ENCODE data around the gene SLC37A1. TPM values are rescaled to one million over a fixed set of nuclear protein-coding genes. Genes with fewer than 3 reads are reported as not detected.

The SLC37A1 gene
- total RNA-seq, 4 donors from 2014 or later: 4.0 to 5.8 (median 5.1) TPM

DNA sequence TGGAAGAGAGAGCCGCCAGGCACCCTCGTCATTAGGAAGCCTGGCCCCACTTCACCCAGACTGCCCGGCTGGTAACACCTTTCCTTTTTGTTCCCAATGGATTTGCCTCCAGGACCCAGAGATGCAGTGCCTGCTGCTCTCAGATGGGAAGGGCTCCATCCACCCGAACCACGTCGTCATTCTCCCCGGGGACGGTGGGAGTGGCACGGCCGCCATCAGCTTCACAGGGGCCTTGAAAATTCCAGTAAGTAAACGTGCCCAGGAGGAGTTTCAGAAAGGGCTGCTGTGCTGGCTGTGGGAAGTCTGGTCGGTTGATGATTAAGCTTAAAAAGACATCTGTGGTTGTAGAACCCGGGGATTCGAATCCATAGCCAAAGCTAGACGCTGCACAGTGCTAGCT is 45.2 kb downstream of the SLC37A1 start:
- TF ChIP-seq, protein P1, sequence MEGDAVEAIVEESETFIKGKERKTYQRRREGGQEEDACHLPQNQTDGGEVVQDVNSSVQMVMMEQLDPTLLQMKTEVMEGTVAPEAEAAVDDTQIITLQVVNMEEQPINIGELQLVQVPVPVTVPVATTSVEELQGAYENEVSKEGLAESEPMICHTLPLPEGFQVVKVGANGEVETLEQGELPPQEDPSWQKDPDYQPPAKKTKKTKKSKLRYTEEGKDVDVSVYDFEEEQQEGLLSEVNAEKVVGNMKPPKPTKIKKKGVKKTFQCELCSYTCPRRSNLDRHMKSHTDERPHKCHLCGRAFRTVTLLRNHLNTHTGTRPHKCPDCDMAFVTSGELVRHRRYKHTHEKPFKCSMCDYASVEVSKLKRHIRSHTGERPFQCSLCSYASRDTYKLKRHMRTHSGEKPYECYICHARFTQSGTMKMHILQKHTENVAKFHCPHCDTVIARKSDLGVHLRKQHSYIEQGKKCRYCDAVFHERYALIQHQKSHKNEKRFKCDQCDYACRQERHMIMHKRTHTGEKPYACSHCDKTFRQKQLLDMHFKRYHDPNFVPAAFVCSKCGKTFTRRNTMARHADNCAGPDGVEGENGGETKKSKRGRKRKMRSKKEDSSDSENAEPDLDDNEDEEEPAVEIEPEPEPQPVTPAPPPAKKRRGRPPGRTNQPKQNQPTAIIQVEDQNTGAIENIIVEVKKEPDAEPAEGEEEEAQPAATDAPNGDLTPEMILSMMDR (IDR thresholded peaks at IDR 0.05; ENCODE audit: low read depth): no peak

DNA sequence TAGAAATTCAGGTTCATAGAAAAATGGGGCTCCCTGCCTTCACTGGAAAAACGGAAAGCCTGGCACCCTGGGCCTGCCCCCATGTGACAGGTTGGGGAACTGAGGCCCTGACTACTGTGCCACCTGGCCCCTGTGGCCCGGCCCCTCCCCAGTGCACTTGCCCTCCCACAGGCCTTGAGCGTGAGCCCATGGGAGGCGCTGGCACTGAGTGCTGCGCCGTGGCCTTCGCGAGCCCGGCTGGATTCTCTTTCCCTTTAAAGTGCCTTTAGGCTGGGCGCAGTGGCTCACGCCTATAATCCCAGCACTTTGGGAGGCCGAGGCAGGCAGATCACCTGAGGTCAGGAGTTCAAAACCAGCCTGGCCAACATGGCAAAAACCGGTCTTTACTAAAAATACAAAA is 45.7 kb downstream of the SLC37A1 start:
- TF ChIP-seq, protein P1 (IDR thresholded peaks at IDR 0.05; ENCODE audit: low read depth): no peak

DNA sequence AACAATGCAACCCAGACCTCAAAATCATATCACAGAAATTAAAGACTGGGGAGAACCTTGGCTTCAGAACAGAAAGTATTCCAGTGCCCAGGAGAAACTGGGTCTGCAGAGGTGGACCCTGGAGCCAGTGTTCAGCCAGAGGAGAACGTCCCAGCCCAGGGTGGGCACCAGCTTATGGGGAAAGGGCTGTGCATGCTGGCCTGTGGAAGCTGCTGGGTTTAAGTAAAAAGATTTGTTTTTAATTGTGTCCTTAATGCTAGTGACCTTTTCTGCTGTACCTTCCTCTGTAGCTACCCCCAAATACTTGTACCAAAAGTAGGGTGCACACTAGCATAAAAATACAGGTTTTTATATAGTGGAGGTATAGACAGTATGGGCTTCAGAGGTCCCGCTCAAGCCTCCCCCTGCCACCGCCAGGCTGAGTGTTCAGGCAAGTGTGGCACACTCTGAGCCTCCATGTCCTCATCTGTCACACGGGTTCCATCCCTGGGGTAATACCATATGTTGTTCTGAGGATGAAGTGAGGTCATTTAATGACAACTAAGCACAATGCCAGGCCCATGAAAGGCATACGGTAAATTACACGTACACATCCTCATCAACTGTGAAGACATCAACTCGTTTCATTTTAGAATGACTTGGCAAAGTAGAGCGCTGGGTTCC is 47.0 kb downstream of the SLC37A1 start:
- TF ChIP-seq, protein P1 (IDR thresholded peaks at IDR 0.05; ENCODE audit: low read depth): no peak

DNA sequence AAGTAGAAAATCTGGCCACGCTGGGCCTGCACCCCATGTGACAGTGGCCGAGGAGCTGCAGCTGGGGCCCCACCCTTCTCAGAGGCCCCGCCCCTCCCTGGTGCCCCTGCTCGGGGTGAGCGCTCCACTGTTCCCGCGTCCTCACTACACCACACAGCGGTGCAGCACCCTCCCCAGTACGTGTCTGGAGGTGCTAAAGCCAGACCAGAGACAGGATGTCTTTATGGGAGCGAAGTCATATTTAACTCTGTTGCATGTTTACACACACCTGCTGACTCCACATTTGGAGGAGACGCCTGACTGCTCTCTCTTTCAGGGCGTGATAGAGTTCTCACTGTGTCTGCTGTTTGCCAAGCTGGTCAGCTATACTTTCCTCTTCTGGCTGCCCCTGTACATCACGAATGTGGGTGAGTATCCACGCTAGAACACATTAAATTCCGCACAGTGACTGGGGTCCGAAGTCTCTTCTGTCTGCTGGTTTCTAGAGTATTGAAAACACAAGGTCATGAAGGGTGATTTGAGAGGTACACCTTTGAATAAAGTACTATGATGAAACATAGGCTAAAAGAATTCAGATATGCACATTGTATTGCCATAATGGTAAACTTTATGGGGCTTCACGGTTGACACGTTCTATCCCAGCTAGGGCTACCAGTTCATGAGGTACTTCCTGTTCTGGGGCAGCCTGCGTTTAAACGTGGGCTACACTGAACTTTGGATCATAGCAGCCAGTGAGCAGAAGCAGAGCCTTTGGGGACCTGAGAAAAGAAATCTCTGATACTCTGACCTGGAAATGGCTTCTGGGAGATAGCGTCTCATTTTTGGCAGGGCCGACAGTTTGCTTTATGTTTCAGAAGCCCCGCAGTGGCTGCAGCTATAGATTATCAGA is 48.4 kb downstream of the SLC37A1 start:
- TF ChIP-seq, protein P1 (IDR thresholded peaks at IDR 0.05; ENCODE audit: low read depth): no peak

DNA sequence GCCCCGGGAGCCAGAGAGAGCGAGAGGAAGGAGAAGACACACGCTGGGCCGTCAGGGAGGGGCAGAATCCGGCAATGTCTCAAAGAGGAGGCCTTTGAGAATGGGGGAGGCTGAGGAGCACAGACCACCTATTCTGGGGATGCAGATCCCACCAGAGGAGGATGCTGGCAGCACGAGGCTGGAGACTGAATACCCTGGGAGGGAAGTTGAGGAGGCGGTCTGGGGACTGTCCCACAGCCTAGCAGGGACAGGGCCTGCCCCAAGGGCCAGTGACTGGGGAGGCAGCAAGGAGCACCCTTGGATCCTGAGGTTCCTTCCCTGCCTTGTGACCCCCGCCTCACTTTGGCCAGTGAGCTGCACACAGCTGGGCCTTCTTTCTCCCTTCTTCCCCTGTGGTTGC is 49.2 kb downstream of the SLC37A1 start:
- TF ChIP-seq, protein P1 (IDR thresholded peaks at IDR 0.05; ENCODE audit: low read depth): no peak

DNA sequence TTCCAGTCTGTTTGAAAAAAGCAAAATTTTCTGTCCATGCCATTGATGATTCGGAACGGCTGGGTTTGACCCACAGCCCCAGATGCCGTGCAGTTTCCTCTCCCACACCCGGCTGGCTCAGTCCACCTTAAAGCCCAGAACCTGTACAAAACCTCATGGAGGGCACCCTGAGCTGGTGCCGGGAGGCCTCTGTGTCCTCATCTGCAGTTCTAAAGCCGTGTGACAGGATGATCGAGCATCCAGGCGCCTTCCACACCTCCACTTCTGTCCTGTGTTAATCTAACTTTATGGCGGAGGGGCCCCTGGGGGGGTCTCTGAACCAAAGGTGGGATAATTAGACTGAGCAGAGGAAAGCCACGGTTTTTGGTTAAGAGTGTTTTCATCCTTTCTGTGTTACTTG is 49.6 kb downstream of the SLC37A1 start:
- TF ChIP-seq, protein P1 (IDR thresholded peaks at IDR 0.05; ENCODE audit: low read depth): no peak

DNA sequence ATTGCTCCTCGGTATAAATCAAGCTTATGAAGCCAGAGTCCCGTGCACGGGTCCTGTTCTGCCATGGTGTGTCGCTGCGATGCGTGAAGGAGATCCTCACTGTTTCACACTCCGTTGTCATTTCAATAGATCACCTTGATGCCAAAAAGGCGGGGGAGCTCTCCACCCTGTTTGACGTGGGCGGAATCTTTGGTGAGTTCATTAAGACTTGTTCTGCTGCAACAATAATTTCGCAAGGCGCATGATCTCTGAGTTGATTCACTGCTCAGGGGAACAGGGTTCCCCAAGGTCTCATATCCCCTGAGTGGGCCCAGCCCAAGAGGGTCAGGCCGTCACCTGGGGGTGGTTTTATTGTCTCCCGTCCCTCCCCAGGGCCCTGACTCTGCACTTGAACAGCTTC is 50.0 kb downstream of the SLC37A1 start:
- TF ChIP-seq, protein P1 (IDR thresholded peaks at IDR 0.05; ENCODE audit: low read depth): no peak

Data from subcutaneous adipose tissue (tissue), 4 donors.